Heart right ventricle (tissue), 16 donors: Measurements from ENCODE around the gene FOXJ2. TPM values are rescaled to one million over a fixed set of nuclear protein-coding genes. Genes with fewer than 3 reads are reported as not detected.
A peak's percentile ranks its signal among the peaks of the same experiment; 100 is the strongest.
"Not testable (repeated sequence)": the region's sequence is repeated elsewhere in the genome, so short reads cannot be mapped to it uniquely, and the experiment has no call there.

Experiments
- ATAC-seq, 8 donors: fragments of 200-7000 bp; cut with Tn5 transposase; one replicate each; pipeline ENCODE4 v1.9.1; 2020; ENCODE audit warnings: mild to moderate bottlenecking in 8 of 8, moderate library complexity in 8 of 8, moderate number of reproducible peaks in 1 of 8
- DNase-seq, 2 donors: peaks; one replicate each; pipeline ENCODE4 v3.0.0-alpha.2; 2020
- H3K27ac ChIP-seq, 10 donors: fragments of 200-600 bp; sonication (generic) in 2 of 10; one replicate each; pipeline versions ENCODE4 v1.5.0 to v1.8.0; 2020 to 2022; ENCODE audit warnings: mild to moderate bottlenecking in 3 of 10
- H3K27me3 ChIP-seq, 7 donors: fragments of 200-600 bp; one replicate each; pipeline ENCODE4 v1.8.0; 2021 to 2022; ENCODE audit warnings: mild to moderate bottlenecking in 2 of 7
- H3K36me3 ChIP-seq, 9 donors: fragments of 200-600 bp; sonication (generic) in 1 of 9; one replicate each; pipeline versions ENCODE4 v1.5.0 to v1.8.0; 2020 to 2022; ENCODE audit warnings: mild to moderate bottlenecking in 2 of 9
- H3K4me1 ChIP-seq, 9 donors: fragments of 200-600 bp; sonication (generic) in 1 of 9; one replicate each; pipeline versions ENCODE4 v1.5.0 to v1.8.0; 2020 to 2022; ENCODE audit warnings: mild to moderate bottlenecking in 4 of 9
- H3K4me3 ChIP-seq, 10 donors: fragments of 200-600 bp; sonication (generic) in 2 of 10; one replicate each; pipeline versions ENCODE4 v1.5.0 to v1.8.0; 2020 to 2022; ENCODE audit warnings: mild to moderate bottlenecking in 7 of 10, moderate library complexity in 2 of 10
- H3K9me3 ChIP-seq, 11 donors: fragments of 200-600 bp in 10 of 11; sonication (generic) in 2 of 11; one replicate each; pipeline versions ENCODE4 v1.5.0 to v1.8.0; 2013 to 2022; ENCODE audit warnings: mild to moderate bottlenecking in 2 of 11, control low read depth in 1 of 11, moderate library complexity in 1 of 11
- WGBS, 2 donors: extraction: QIAGEN DNeasy Blood & Tissue Kit; methylation state at CpG; one replicate each; pipeline ENCODE4 v1.1.7; 2013; ENCODE audit warnings: inconsistent platforms in 1 of 2; 5-methylcytosine and 5-hydroxymethylcytosine counted together
- intact Hi-C, 10 donors: fragments of 100-400 bp; cut with DNase I; formaldehyde crosslinking; loops; one replicate each; pipeline versions ENCODE4 v1.11.1 to v1.14.2; 2022
- long read RNA-seq, 3 donors: library from polyadenylated mRNA; unstranded; transcript quantifications; one replicate each; pipeline ENCODE4 v2.0.0, GENCODE V29; 2020 to 2021
- polyA plus RNA-seq, 2 donors: library from polyadenylated mRNA; stranded (reverse); fragments of 200-250 nt; gene quantifications; one replicate each; pipeline ENCODE4 v1.2.3, GENCODE V29; 2013
- total RNA-seq, 10 donors: library from RNA; stranded (reverse); fragmentation: NEBNext Ultra II Directional in 3 of 10; extraction: Animal tissue kit (Norgen Biotek cat#: 25700) in 3 of 10; gene quantifications; one replicate each; pipeline versions ENCODE4 v1.2.1 to v1.2.4, GENCODE V29; 2021 to 2023
- TF ChIP-seq, protein P1 (sequence below), 9 donors: fragments of 200-600 bp; sonication (generic) in 2 of 9; IDR thresholded peaks; one replicate each; pipeline versions ENCODE4 v1.5.0 to v1.8.0; 2021 to 2022; ENCODE audit warnings: antibody characterized with exemption in 9 of 9, mild to moderate bottlenecking in 5 of 9, moderate library complexity in 1 of 9
- donor health status: Arrhythmogenic right ventricular cardiomyopathy.
- donor health status: ischemic (EF 13 %, LVEDD 7.1; RV severe dilation, severe dysfunction).
- donor health status: healthy with polysubstance abuse.
- donor health status: DM: no; HTN: yes; CAD: no.
- donor health status: DM: no; HTN: no; CAD: no.
- donor health status: ischemic (EF 25% LVEDD 6.9; RV normal size, moderate dysfunction).
- donor health status: ischemic (EF 25% LVEDD 5.7; RV mildly dilated, moderate dysfunction).
- donor health status: healthy.
- donor health status: DM: yes; HTN: yes; CAD: no.
- donor health status: Ischemic cardiomyopathy.
- donor health status: ischemic (EF 35%, LVEDD 5.7; RV mildly dilated, moderate dysfunction).
- donor health status: nonischemic (EF 11% LVEDD 7.7; RV severe dilation, severe dysfunction).
- donor health status: DM: yes; HTN: yes; CAD: no.
- donor health status: PGD.
- donor health status: ischemic (EF 29% LVEDD 5.4; RV normal size, mild dysfunction).
- donor health status: nonischemic (EF 23%, LVEDD 6.1; RV moderate dilation, normal function).

FOXJ2 gene
- total RNA-seq (10 to 100 TPM; 22.1 to 29.4 (median 24.6) TPM), polyA plus RNA-seq (1 to 10 TPM; 8.7 to 9.3 TPM)
- long read RNA-seq, donor 1, partial matches to known transcripts: 7 of 7 reads
- long read RNA-seq, donor 1, other reads (novel, unspliced or antisense): 0 of 7 reads
- long read RNA-seq, donor 2, partial matches to known transcripts: 9 of 9 reads
- long read RNA-seq, donor 2, other reads (novel, unspliced or antisense): 0 of 9 reads
- long read RNA-seq, donor 3, full-length matches to known transcripts: 1 of 25 reads
- long read RNA-seq, donor 3, partial matches to known transcripts: 23 of 25 reads
- long read RNA-seq, donor 3, other reads (novel, unspliced or antisense): 1 of 25 reads

DNA sequence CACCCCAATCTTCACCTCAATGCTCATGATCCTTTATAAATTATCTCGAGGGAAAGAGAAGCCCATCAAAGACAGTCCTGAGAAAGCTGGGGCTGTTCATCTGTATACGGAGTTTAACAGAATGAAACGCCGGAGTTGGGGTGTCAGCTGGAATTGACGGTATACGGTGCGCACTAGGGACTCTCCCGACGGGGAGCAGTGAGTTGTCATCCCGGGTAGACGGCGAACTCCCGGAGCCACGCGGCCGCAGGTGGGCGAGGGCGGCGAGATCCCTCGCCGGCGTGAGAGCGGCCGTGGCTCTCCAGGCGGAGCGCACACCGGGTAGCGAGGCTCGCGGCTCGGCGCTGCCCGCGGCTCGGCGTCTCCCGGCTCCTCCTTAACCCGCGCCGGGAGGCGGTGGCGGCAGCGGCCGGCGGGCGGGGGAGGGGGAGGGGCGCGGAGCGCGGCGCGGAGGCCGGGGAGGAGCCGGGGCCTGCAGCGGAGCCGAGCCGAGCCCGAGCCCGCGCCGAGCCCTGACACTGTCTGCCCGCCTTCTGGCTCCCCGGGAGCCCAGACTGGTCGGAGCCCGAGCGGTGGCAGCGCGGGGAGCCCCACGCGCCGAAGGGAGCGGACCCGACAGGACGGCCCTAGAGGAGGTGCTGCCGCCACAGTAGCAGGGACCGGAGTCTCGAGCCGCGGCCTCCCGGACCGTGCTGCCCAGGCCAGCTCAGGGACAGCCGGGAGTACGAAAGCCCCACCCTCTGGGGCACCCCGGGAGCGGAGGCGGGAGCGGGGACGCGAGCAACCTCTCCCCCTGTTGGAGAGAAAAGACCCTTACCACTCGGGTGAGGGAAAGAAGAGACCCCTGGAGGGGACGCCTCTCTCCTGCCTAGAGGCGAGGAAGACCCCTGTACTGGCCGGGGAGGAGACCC, at the start of gene FOXJ2:
TSS of gene FOXJ2 (plus strand) at position 475 of the 911 bp plus-strand sequence. CDS start 7,117 bp downstream, outside the sequence.
- intact Hi-C loops: loop anchor here in 1 of 10 donors (5.0 kb wide), 1 partner anchor 50 kb away; the partner anchor contains the start of gene NECAP1
- peaks cover 17 to 58% (median 48%) of the 10 kb centered on the region in 9 donors for H3K4me1 ChIP-seq
- DNase-seq (peak; percentile 81 to 87), ATAC-seq (peak; percentile 77 to 96 (median 87))
- no peaks in the 10 kb centered on the region for H3K9me3 ChIP-seq
- WGBS, 2 donors: 0% methylated on average over 74 to 92 of the region's 93 CpGs
- H3K27me3 ChIP-seq: no peaks in the 10 kb centered on the region
- H3K4me3 ChIP-seq: peak within 1 kb of the TSS; percentile 70 to 99 (median 86)
- peak within 1 kb of the TSS; percentile 78 to 99 (median 98) for H3K27ac ChIP-seq
- TF ChIP-seq, protein P1, sequence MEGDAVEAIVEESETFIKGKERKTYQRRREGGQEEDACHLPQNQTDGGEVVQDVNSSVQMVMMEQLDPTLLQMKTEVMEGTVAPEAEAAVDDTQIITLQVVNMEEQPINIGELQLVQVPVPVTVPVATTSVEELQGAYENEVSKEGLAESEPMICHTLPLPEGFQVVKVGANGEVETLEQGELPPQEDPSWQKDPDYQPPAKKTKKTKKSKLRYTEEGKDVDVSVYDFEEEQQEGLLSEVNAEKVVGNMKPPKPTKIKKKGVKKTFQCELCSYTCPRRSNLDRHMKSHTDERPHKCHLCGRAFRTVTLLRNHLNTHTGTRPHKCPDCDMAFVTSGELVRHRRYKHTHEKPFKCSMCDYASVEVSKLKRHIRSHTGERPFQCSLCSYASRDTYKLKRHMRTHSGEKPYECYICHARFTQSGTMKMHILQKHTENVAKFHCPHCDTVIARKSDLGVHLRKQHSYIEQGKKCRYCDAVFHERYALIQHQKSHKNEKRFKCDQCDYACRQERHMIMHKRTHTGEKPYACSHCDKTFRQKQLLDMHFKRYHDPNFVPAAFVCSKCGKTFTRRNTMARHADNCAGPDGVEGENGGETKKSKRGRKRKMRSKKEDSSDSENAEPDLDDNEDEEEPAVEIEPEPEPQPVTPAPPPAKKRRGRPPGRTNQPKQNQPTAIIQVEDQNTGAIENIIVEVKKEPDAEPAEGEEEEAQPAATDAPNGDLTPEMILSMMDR (IDR thresholded peaks at IDR 0.05): peak in 3 of 9 donors; percentile 6 to 33 (median 26)
- H3K36me3 ChIP-seq: no peaks in the 10 kb centered on the region

GRCh38 chr12:7983019-7983418, 49.5 kb upstream of the FOXJ2 start:
- intact Hi-C loops, H3K4me3 ChIP-seq, H3K4me1 ChIP-seq, H3K27me3 ChIP-seq, ATAC-seq, H3K9me3 ChIP-seq, DNase-seq, H3K27ac ChIP-seq, H3K36me3 ChIP-seq: not testable (repeated sequence)
- 93 to 96% methylated on average over 11 of the region's 11 CpGs for WGBS, 2 donors

GRCh38 chr12:7983460-7983859, 49.1 kb upstream of the FOXJ2 start:
- not testable (repeated sequence) for H3K4me3 ChIP-seq

GRCh38 chr12:7984900-7985299, 47.6 kb upstream of the FOXJ2 start:
- Histone ChIP-seq H3K27me3 (peaks cover 0 to 3% (median 0%) of the 10 kb centered on the region in 7 donors), H3K36me3 (no peaks in the 10 kb centered on the region), H3K4me1 (peaks cover 0 to 10% (median 0%) of the 10 kb centered on the region in 9 donors), H3K27ac (no peak overlapping the region), H3K4me3 (no peak overlapping the region), H3K9me3 (no peaks in the 10 kb centered on the region)
- intact Hi-C loops: no loop called here
- no peak for DNase-seq
- 91 to 97% methylated on average over 5 of the region's 5 CpGs for WGBS, 2 donors
- TF ChIP-seq, protein P1 (IDR thresholded peaks at IDR 0.05): no peak
- ATAC-seq: no peak

More at GRCh38 chr12:7983460-7983859, 49.1 kb upstream of the FOXJ2 start:
- DNase-seq, ATAC-seq, intact Hi-C loops, H3K27me3 ChIP-seq, H3K36me3 ChIP-seq, H3K4me1 ChIP-seq, H3K9me3 ChIP-seq, H3K27ac ChIP-seq: not testable (repeated sequence)
- 82 to 84% methylated on average over 1 of the region's 1 CpG for WGBS, 2 donors

DNA sequence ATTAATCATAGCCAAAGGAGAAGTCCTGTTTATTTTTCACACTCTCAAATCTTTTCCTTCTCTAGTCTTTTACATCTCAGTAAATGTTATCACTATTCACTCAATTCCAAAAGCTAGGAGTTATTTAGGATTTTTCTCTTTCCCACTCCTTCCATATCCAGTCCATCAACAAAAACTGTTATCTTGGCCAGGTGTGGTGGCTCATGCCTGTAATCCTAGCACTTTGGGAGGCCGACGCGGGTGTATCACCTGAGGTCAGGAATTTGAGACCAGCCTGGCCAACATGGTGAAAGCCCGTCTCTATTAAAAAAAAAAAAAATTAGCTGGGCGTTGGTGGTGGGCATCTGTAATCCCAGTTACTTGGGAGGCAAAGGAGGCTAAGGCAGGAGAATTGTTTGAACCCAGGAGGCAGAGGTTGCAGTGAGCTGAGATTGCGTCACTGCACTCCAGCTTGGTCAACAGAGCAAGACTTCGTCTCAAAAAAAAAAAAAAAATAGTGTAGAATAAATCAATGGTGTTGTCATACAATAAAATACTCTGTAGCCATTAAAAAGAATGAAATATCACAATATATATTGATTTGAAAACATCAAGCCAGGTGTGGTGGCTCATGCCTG, 46.6 kb upstream of the FOXJ2 start:
- 93 to 95% methylated on average over 7 of the region's 7 CpGs for WGBS, 2 donors
- Histone ChIP-seq H3K4me3 (no peak overlapping the region), H3K4me1 (peaks cover 0 to 20% (median 0%) of the 10 kb centered on the region in 9 donors), H3K9me3 (no peaks in the 10 kb centered on the region), H3K36me3 (no peaks in the 10 kb centered on the region), H3K27me3 (peaks cover 0 to 1% (median 0%) of the 10 kb centered on the region in 7 donors), H3K27ac (no peak overlapping the region)
- DNase-seq (no peak), ATAC-seq (no peak)
- intact Hi-C loops: no loop called here
- TF ChIP-seq, protein P1 (IDR thresholded peaks at IDR 0.05): no peak
